Measurements from ENCODE around the gene ARMC2.
"Not testable (repeated sequence)": the region's sequence is repeated elsewhere in the genome, so short reads cannot be mapped to it uniquely, and the experiment has no call there.

Gene ARMC2

DNA sequence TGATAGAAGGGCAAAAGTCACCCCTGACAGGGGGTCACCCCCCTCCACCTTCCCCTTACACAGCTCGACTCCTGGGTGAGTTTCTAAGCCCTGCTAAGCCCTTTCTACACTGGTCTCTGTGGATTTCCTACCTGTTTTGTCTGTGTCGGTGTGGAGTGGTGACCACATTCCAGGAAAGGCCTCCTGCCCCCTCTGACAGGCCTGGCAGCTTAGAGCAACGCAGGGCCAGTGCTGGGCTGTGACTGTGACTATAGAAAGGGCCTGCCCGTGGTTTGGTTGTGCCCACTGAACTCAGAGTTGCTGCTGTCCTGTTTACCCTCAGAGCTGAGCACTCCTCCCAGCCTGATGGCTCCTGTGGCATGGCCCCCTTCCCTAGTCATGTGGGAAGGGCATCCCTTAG, 109.0 kb downstream of the ARMC2 start:
- no peak for DNase-seq

DNA sequence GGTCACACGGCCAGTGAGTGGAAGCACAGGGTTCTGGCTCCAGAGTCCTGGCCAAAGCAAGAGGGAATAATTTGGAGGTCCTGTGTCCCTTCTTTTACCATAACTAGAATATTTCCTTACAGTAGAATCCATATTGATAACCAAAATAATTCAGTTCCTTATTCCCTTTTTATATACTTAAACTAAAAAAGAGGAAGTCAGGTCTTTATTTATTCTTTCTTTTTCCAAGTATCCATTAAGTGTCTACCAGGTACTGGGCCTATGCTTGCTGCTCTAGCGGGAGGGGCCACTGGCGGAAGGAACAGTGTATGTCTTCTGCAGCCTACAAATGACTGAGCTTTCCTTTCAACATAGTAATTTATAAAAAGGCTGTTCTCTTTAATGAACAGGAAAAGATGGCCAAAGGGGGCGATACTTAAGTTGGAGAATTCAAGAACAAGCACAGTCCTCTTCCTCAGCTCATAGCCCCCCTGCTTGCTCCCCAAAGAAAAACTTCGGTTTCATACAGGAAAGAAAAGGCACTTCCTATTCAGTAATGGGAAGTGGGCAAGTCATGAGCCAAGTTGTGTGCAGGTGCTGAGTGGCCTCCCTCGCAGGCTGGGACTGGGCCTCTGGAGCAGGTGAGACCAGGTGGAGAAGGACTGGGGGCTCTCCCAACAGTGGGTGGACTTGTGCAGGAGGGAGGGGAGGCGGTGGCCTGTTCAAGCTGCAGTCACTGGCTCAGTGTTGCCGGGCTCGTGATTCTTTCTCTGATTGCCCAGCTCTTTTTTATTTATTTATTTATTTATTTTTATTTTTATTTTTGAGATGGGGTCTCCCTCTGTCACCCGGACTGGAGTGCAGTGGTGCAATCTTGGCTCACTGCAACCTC, 110.9 kb downstream of the ARMC2 start:
- DNase-seq = no peak

DNA sequence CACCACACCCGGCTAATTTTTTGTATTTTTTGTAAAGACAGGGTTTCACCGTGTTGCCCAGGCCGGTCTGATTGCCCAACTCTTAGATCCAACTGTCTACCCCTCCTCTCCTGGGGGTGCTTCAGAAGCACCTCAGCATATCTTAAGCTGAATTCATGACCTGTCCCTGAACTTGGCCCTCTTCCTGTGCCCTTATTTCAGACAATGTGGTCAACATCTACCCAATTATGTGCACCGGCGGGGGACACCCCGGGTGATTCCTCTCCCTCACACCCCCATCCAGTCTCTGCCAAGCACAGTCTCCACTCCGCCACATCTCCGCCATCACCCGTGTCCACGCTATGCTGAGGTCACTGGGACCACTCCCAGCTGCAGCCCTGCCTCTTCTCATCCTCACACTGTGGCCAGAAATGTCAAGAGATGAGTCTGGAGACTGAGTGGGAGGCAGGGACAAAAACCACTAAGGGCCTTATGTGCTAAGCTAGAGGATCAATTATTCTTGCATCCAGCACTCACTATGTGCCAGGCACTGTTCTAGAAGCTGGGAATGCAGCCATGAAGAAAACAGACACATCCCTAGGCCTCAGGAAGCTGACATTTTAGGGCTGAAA, 111.9 kb downstream of the ARMC2 start:
- no peak for DNase-seq

DNA sequence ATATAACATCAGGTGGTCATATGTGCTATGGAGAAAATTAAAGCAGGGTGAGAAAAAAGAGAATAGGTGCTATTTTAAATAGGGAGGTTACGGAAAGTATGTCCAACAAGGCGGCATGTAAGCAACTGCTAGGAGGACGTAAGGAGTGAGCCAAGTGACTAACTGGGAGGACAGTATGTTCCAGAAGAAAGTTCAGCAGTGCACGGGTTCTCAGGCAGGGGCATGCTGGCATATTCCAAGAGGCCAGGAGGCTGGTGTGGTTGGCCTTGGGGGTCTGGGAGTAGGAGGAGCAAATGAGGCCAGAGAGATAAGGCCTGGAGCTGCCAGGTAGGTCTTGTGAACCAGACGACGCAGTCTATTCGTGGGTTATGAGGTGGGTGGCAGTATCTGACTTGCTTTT, 112.4 kb downstream of the ARMC2 start:
- no peak for DNase-seq

DNA sequence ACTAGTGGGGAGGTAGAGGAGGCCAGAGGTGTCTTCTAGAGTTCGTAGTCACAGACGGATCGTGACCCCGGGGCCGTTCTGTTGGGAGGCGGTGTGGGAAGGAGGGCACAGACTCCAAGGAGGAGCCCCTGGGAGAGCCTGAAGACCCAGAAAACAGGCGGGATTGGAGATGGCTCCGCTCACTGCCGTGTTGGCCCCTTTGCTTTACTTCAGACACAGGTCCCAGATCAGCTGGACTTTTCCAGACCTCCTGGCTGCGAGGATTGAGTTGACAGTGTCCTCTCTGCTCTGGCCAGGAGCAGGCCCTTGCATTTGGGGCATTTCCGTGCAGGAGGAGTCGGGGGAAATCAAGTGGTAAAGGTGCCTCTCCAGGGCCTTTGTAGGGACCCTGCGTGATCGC, 112.9 kb downstream of the ARMC2 start:
- no peak for DNase-seq

DNA sequence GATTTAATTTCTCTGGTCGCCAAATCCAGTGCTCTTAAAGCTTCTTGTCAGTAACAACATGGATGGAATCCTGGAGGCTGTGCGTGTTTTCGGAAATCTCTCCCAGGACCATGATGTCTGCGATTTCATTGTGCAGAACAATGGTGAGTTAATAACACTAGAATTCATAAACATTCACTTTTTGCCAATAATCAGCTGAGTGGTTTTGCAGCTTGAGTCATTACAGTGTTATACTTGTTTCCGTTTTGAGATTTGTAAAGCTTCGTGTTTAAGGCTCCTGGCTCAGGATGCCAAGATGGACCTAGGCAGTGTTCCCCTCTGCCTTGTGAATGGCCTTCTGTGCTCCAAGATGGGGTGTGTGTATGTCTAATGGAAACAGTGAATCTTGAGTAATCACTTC, 113.8 kb downstream of the ARMC2 start:
- DNase-seq = no peak

DNA sequence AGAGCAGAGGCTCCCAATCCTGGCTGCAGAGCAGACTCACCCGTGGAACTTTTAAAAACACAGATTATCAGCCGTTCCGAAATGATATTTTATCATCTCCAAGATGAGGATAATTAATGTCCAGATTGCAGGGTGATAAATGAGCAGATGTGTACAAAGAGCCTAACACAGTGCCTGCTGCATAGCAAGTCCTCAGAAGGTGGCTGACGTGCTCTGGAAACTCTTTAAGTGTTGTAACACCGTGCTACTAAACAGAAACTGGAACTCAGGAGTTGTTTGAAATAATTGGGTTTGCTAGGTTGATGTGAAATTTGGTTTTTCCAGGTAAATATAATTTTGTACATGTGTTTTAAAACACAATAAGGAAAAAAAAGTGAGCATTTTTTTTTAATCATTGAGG, 118.0 kb downstream of the ARMC2 start:
- no peak for DNase-seq

DNA sequence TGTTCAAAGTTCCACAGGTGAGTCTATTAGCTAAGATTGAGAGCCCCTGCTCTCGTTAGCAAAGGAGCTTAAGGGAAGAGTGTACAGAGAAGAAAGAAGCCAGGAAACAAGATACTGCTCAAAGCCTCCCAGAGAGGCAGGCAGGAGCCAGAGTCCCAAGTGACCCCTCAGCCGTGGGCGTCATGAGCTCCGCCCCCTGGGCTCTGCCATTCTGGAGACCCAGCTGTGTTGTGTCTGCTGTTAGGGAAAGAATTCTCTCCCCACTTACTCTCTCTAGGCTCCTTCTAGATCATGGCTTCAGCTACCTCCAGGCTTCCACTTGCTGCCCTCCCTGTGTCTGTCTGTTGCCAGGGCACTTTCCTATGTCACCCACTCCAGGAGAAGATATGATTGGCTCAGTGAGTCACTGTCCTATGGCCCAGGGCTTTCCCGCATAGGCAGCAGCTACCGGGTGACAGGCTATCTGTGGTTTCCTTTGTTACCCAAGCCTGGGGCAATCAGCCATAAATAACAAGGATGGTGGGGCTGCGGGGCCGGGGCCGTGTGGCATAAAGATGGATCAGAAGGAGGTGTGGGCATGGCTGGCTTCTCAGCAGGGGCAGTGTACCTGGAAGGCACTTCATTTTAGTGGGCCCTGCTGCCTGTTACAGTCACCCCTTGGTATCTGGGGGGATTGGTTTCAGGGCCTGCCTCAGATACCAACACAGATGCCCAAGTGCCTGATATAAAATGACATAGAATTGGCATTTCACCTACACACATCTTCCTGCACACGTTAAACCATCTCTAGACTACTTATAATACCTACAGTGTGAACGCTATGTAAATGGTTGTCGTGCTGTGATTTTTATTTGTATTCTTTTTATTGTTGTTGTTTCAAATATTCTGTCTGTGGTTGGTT, 118.9 kb downstream of the ARMC2 start:
- no peak for DNase-seq

DNA sequence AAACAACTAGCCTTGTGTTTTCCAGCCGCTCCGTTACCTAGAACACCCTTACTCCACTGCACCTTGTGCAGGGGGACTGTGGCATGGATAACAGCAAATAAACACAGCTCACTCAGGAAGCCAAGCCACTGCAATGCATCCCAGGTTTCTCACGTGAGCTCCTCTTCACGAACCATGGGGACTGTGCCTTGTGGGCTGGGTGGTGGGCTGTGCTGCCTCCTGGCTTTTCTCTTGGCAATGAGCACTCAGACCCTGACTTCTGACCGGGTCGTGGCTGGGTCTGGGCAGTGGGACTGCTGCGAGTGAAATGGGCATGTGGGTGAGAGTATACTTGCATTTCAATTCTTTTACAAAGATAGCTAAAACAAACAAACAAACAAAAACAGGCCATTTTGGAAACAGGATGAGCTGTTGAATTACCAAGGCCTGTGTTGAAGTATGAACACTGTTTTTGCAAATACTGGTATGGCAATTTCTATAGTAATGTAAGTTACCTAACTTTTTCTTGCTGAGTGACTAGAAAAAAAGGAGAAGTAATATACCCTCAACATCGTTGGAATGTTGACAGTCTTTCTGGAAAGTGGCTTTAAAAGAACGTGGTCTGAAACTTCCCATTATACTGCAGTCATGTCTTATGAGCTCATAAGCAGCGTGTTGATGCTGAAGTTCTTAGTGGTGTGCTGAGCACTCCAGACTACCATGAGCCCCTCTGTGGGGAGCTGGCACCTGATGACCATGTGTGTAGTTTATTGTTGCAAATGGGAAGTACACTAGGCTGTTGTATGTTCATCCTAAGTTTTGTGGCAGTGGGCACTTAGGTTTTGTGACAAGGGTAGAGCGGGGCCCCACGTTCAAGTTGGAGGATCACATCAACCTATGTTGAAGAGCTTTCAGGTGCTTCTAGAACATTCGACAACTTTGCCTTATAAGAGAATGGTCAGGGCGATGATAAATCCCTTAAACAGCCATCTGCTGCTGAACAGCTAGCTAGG, 120.4 kb downstream of the ARMC2 start:
- no peak for DNase-seq

DNA sequence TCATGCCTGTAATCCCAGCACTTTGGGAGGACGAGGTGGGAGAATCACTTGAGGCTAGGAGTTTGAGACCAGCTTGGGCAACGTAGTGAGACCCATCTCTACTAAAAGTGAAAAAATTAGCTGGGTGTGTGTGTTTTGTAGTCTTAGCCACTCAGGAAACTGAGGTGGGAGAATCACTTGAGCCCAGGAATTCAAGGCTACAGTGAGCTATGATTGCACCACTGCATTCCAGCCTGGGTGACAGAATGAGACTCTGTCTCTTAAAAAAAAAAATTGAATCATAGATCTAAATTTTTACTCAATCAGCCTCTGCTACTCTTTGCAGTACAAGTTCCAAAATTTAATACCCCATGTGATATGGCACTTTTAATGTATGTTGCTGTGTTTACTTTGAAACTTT, 121.6 kb downstream of the ARMC2 start:
- no peak for DNase-seq

DNA sequence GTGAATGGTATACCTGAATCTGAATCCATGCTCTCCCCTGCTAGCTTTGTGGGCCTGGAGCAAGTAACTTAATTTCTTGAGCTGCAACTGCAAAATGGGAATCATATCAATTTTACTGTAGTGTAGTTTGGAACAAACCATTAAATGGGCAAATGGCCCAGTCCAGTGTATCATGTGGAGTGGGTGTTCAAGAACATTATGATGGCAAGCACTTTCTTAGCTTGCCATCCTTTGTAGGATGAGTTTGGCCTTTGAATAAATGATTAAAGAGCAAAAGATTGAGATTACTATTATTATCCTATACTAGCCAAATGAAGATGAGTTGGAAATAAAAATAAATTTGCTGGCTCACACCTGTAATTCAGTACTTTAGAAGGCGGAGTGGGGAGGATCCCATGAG, 126.0 kb downstream of the ARMC2 start:
- DNase-seq = no peak

DNA sequence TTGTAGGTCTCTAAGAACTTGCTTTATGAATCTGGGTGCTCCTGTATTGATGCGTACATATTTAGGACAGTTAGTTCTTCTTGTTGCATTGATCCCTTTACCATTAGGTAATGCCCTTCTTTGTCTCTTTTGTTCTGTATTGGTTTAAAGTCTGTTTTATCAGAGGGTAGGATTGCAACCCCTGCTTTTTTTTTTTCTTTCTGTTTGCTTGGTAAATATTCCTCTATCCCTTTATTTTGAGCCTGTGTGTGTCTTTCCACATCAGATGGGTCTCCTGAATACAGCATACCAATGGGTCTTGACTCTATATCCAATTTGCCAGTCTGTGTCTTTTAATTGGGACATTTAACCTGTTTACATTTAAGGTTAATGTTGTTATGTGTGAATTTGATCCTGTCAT, 130.4 kb downstream of the ARMC2 start:
- DNase-seq = not testable (repeated sequence)

DNA sequence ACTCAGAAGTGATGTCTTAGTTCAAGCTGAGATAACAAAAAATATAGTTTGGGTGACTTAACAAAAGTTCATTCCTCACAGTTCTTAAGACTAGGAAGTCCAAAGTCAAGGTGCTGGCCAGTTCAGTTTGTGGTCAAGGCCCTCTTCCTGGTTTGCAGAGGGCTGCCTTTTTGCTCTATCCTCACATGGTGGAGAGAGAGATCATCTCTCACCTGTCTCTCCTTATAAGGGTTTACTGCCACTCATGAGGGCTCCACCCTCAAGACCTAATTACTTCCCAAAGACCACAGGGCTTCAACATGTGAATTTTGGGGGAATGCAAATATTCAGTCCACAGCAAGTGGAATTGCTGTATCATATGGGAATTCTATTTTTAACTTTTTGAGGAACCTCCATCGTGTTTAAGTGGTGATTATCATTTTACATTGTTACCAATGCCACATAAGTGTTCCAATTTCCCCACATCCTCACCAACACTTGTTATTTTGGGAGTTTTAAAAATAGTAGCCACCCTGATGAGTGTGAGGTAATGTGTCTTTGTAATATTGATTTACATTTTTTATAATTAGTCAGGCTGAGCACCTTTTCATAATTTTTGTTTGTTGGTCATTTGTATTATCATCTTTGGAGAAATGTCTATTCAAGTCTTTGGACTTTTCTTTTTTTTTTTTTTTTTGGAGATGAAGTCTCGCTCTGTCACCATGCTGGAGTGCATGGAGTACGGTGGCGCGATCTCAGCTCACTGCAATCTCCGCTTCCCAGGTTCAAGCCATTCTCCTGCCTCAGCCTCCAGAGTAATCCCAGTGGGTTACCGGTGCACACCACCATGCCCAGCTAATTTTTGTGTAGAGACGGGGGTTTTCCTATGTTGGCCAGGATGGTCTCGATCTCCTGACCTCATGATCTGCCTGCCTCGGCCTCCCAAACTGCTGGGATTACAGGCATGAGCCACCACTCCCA, 134.2 kb downstream of the ARMC2 start:
- DNase-seq = no peak

DNA sequence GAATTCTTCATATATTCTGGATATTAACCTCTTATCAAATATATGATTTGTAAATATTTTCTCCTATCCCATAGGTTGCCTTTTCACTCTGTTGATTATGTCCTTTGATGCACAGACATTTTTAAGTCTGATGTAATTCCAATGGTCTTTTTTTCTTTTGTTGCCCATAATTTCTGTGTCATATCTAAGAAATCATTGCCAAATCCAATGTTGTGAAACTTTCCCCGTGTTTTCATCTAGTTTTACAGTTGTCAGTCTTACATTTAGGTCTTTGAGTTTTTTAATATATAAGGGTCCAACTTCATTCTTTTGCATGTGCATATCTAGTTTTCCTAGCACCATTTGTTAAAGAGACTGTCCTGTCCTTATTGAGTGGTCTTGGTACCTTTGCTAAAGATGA, 134.9 kb downstream of the ARMC2 start:
- no peak for DNase-seq

DNA sequence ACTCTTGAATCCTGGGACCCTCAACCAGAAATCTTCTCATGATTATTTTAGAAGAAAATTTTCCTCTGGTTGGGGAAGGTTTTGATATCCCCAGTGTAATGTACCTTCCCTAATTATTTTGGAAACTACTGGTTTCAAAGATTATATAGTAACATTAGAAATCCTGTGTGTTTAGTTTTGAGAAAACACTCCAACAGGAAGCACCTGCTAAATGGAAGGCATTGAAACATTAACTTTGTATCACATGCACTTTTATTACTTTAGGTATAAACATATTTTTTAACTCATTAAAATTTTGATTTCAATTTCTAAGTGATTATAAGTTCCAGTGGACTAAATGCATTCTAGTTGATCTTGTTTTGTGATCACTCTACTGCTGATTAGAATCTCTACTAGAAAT, 137.1 kb downstream of the ARMC2 start:
- no peak for DNase-seq

DNA sequence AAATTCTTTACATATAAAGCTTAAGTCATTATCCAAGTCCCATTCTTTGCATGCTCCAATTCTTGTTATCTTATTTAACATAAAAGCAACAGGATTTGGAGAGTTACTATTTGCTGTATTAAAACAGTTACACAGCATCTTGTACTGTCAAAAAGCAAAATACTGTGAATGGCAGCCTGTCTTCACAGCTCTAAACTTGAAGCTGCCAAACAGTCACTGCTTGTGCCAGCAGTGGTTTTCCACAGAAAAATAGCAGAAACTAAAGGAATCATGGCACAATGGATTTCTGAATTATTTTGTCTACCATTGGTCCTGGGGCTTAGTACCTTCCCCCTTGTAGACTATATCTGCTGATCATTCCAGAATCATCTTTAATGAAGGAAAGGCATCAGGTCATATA, 138.9 kb downstream of the ARMC2 start:
- no peak for DNase-seq

DNA sequence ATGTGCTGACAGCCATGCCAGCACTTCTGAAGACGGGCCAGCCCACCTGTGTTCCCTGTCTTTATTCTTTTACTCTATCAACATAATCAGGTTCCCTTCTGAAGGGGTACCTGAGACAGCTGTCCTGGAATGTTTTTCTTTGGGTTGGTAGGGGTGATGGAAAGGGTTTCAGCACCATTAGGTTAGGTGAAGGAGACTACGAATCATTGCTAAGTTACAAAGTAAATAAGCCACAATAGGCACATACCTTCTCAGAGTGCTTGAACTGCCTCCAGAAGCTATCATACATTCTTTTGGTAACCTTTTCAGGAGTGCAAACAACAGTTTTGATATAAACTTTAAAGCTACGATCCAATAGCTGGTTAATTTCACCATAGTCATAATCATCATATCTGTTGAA, 140.1 kb downstream of the ARMC2 start:
- DNase-seq = no peak

DNA sequence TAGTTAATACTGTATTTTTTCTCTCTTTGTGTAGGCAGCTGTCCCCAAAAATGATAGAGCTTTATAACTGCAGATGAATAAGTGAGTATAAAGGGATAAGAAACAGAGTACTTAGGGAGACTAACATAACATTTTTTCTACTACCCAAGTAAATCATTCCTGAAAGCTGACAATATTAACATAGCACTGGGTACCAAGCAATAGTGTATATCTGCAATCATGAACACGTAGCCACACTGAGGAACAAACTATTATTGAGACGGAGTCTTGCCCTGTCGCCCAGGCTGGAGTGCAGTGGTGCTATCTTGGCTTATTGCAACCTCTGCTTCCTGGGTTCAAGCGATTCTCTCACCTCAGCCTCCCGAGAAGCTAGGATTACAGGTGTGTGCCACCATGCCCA, 140.5 kb downstream of the ARMC2 start:
- DNase-seq = no peak

DNA sequence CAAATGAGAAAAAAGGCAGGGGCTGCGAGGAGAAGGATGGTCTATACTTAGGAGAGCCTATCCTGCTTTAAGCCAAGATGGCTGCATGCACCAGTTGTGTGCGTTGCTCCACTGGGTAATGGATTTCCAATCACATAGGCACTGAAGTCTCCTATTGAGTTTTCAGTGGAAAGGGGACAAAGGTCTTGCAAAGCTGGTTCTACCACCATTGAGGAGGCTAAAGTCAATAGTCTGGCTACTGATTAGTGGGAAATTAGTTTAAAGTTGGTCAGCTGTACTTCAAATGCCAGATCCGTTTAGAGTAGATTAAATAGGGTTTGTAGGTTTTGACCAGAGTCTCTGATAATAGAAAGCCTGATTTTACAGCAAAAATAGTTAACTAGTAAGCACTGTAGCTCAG, 141.5 kb downstream of the ARMC2 start:
- DNase-seq = no peak

DNA sequence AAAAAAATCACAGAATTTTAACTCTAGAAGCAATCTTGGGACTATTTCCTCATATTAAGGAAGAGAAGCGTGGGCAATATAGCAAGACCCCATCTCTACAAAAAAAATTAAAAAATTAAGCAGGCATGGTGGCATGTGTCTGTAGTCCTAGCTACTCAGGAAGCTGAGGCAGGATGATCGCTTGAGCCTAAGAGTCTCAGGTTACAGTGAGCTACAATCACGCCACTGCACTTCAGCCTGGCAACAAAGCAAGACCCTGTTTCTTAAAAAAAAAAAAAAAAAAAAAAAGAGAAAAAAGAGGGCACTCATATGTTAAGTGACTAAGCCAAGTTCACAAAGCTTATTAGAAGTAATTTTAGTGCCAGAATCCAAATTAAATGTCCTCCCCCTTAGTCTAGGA, 145.7 kb downstream of the ARMC2 start:
- DNase-seq = no peak

DNA sequence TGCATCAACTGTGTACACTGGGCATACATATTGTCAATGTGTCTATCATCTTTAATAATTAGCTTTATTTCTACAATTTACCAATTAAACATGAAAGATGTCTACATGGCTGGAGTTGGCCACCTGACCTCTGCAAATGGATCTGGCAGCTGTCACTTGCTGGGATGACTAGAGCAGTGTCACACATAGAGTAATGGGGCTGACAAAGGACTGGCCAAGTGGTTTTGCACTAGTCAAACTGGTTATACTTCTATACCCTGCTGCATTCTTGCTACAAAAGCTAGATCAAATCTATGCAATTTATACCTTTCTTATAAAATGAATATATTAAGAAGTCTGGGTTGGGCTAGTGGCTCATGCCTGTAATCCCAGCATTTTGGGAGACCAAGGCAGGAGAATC, 147.1 kb downstream of the ARMC2 start:
- DNase-seq = no peak

Measured in stimulated activated CD4-positive, alpha-beta T cell treated with anti-CD3 and anti-CD28 coated beads, Interleukin-4, amount 100 ng/mL, for 1 hour (primary cell).